GM12878 (cell line): ENCODE measurements around the gene ANGPTL5. TPM values are rescaled to one million over a fixed set of nuclear protein-coding genes. Genes with fewer than 3 reads are reported as not detected.

Experiments
- ATAC-seq: fragments of 200-7000 bp; cut with Tn5 transposase; 3 replicates; pipeline ENCODE4 v1.9.1; 2020; ENCODE audit warnings: mild to moderate bottlenecking, moderate library complexity
- BruUV-seq: library from RNA; stranded (reverse); fragments of 400-500 nt; replicated peaks from 2 replicates; lab custom pipeline; 2021; lab: Mats Ljungman, UMichigan
- CTCF ChIA-PET: fragments of 300-600 bp; sonication (Branson Sonifier 250); formaldehyde crosslinking; extraction: SDS; loops from one replicate; lab custom pipeline; 2021; ENCODE audit warnings: inconsistent platforms; lab: Yijun Ruan, JAX
- POLR2A ChIA-PET: fragments of 350-600 bp; formaldehyde crosslinking; extraction: SDS; loops from one replicate; lab custom pipeline; 2021; ENCODE audit warnings: inconsistent platforms; lab: Charles Lee
- RAD21 ChIA-PET: fragments of 300-600 bp; sonication (Branson Sonifier 250); formaldehyde crosslinking; loops from one replicate; lab custom pipeline; 2023; ENCODE audit warnings: antibody characterized with exemption; ENCODE audit not compliant: unreplicated experiment; lab: Charles Lee
- SMC1A ChIA-PET: fragments of 300-600 bp; sonication (Branson Sonifier 250); formaldehyde crosslinking; loops from one replicate; lab custom pipeline; 2023; ENCODE audit not compliant: unreplicated experiment, uncharacterized antibody; lab: Charles Lee
- DNase-seq: peaks from one replicate; pipeline ENCODE4 v3.0.0-alpha.2; 2011; ENCODE audit warnings: low read depth, low spot score
- FAIRE-seq: peaks from 3 replicates; lab custom pipeline; 2011; peaks lifted over from hg19 to GRCh38; lab: Jason Lieb, UNC
- H2AFZ ChIP-seq: 2 replicates; pipeline ENCODE4 v1.6.0; 2011; ENCODE audit warnings: low read depth, low read length, control low read depth; ENCODE audit not compliant: control insufficient read depth
- H3K27ac ChIP-seq: 2 replicates; pipeline ENCODE4 v1.5.1; 2011; ENCODE audit warnings: control low read depth; ENCODE audit not compliant: control insufficient read depth, insufficient read depth
- H3K27me3 ChIP-seq, 2 experiments: replicated peaks in 1 of 2; 2 replicates each; pipeline versions ENCODE4 v1.6.0 to v1.6.1; 2011; ENCODE audit warnings: low read length in 1 of 2; ENCODE audit not compliant: control insufficient read depth in 2 of 2, insufficient read depth in 2 of 2
- H3K36me3 ChIP-seq, 2 experiments: 2 replicates each; pipeline ENCODE4 v1.5.1; 2011; ENCODE audit warnings: low read length in 1 of 2; ENCODE audit not compliant: control insufficient read depth in 2 of 2, insufficient read depth in 2 of 2
- H3K4me1 ChIP-seq: 2 replicates; pipeline ENCODE4 v1.6.1; 2011; ENCODE audit warnings: mild to moderate bottlenecking, low read length, moderate library complexity, mixed read lengths; ENCODE audit not compliant: control insufficient read depth, insufficient read depth
- H3K4me2 ChIP-seq: 2 replicates; pipeline ENCODE4 v1.6.0; 2011; ENCODE audit warnings: control low read depth; ENCODE audit not compliant: control insufficient read depth, insufficient read depth
- H3K4me3 ChIP-seq: fragments of 200-600 bp; sonication (generic); 2 replicates; pipeline ENCODE4 v1.5.1; 2016
- H3K79me2 ChIP-seq: 2 replicates; pipeline ENCODE4 v1.6.0; 2011; ENCODE audit warnings: low read length; ENCODE audit not compliant: control insufficient read depth, insufficient read depth
- H3K9ac ChIP-seq: 2 replicates; pipeline ENCODE4 v1.8.0; 2011; ENCODE audit warnings: low read length, control low read depth, mixed read lengths; ENCODE audit not compliant: control insufficient read depth, insufficient read depth
- H3K9me3 ChIP-seq: replicated peaks from 3 replicates; pipeline ENCODE4 v1.5.1; 2011; ENCODE audit warnings: mild to moderate bottlenecking, low read length; ENCODE audit not compliant: control insufficient read depth, insufficient read depth
- H4K20me1 ChIP-seq: 2 replicates; pipeline ENCODE4 v1.6.0; 2011; ENCODE audit not compliant: control insufficient read depth, insufficient read depth
- CBX3 ChIP-seq: fragments of 200-600 bp; sonication (generic); IDR thresholded peaks from 2 replicates; pipeline ENCODE4 v1.6.1; 2016; ENCODE audit warnings: low read depth, borderline replicate concordance
- CUX1 ChIP-seq: IDR thresholded peaks from 2 replicates; pipeline ENCODE4 v1.6.1; 2012; ENCODE audit warnings: improper control_type of control experiment, low read depth, low read length; ENCODE audit not compliant: insufficient replicate concordance
- GATAD2B ChIP-seq: fragments of 450-650 bp; conservative IDR thresholded peaks from 2 replicates; pipeline ENCODE4 v1.6.1; 2017; ENCODE audit warnings: low read depth, mild to moderate bottlenecking, moderate library complexity
- JUNB ChIP-seq: IDR thresholded peaks from 2 replicates; pipeline ENCODE4 v1.6.1; 2016; ENCODE audit warnings: antibody characterized with exemption, mild to moderate bottlenecking
- KDM1A ChIP-seq: fragments of 200-600 bp; sonication (generic); IDR thresholded peaks from 2 replicates; pipeline ENCODE4 v1.6.1; 2016; ENCODE audit warnings: borderline replicate concordance
- NR2C1 ChIP-seq: fragments of 450-650 bp; IDR thresholded peaks from 2 replicates; pipeline ENCODE4 v1.6.1; 2017; ENCODE audit warnings: antibody characterized with exemption, mild to moderate bottlenecking, moderate library complexity
- NR2F1 ChIP-seq: fragments of 450-650 bp; conservative IDR thresholded peaks from 2 replicates; pipeline ENCODE4 v1.6.1; 2017; ENCODE audit warnings: mild to moderate bottlenecking
- POLR2AphosphoS2 ChIP-seq: IDR thresholded peaks from 2 replicates; pipeline ENCODE4 v1.6.1; 2011; ENCODE audit warnings: low read depth, mild to moderate bottlenecking, low read length, improper control_type of control experiment, moderate library complexity
- POLR2AphosphoS5 ChIP-seq: IDR thresholded peaks from 2 replicates; pipeline ENCODE4 v1.6.1; 2011; ENCODE audit warnings: mild to moderate bottlenecking, low read length, inconsistent platforms
- SIX5 ChIP-seq: IDR thresholded peaks from 2 replicates; pipeline ENCODE4 v1.6.1; 2011; ENCODE audit warnings: mild to moderate bottlenecking, low read depth, low read length, moderate library complexity; ENCODE audit not compliant: severe bottlenecking
- SPI1 ChIP-seq: IDR thresholded peaks from 2 replicates; pipeline ENCODE4 v1.6.1; 2011; ENCODE audit warnings: low read depth, mild to moderate bottlenecking, low read length, moderate library complexity, borderline replicate concordance; ENCODE audit not compliant: insufficient read depth
- ZNF384 ChIP-seq: IDR thresholded peaks from 2 replicates; pipeline ENCODE4 v1.6.1; 2012; ENCODE audit warnings: low read depth, mild to moderate bottlenecking, low read length, improper control_type of control experiment, borderline replicate concordance
- WGBS: methylation state at CpG from one replicate; pipeline ENCODE4 v1.1.6; 2016; ENCODE audit warnings: low lambda C conversion rate; ENCODE audit not compliant: insufficient replicate concordance, insufficient coverage; ENCODE audit errors: missing lambda C conversion rate; 5-methylcytosine and 5-hydroxymethylcytosine counted together
- in situ Hi-C: fragments of 300-500 bp; cut with MboI; formaldehyde crosslinking; loops from 9 replicates; pipeline ENCODE4 v1.14.3; 2018; ENCODE audit warnings: mixed read lengths
- intact Hi-C: fragments of 100-400 bp; cut with micrococcal nuclease; formaldehyde crosslinking; loops from one replicate; pipeline ENCODE4 v1.14.2; 2022; ENCODE audit not compliant: unreplicated experiment
- polyA plus RNA-seq, 11 experiments: library from polyadenylated mRNA; depleted of rRNA in 4 of 11; unstranded in 6 of 11; stranded (reverse) in 5 of 11; fragments of >200 nt; fragmentation: Nextera tagmentation in 4 of 11; fragmentation: Illumina TruSeq in 1 of 11; extraction: Ambion mirVana in 4 of 11; extraction: Trizol in 1 of 11; gene quantifications; 1 replicate in 1 of 11; 2 replicates in 10 of 11; pipeline versions ENCODE4 v1.2.1 to v1.2.3, GENCODE V29; 2011 to 2016; ENCODE audit warnings: inconsistent platforms in 2 of 11, missing spikeins in 2 of 11, low read depth in 1 of 11
- total RNA-seq, 4 experiments: library from RNA; depleted of rRNA in 3 of 4; stranded (reverse); fragments of >200 nt in 3 of 4; fragmentation: Illumina TruSeq in 1 of 4; extraction: Trizol in 1 of 4; gene quantifications; 2 replicates each; pipeline versions ENCODE4 v1.2.1 to v1.2.3, GENCODE V29; 2013 to 2021
- TF ChIP-seq, protein P1 (sequence below): fragments of 450-650 bp; formaldehyde crosslinking; IDR thresholded peaks from 2 replicates; pipeline ENCODE4 v1.4.0; 2020; ENCODE audit warnings: mild to moderate bottlenecking, moderate library complexity
- TF ChIP-seq, protein P2 (sequence below): IDR thresholded peaks from 2 replicates; pipeline ENCODE4 v1.6.1; 2012; ENCODE audit warnings: low read depth, low read length, improper control_type of control experiment

The ANGPTL5 gene
- total and polyA plus RNA-seq, 10 of the 15 experiments (the other 5 are each of a cell fraction or from before 2014, with no cell fraction given), result not detected

GRCh38 chr11:101912823-101913284 is 3.5 kb downstream of the ANGPTL5 start:
- Histone ChIP-seq H3K36me3 (no peaks in the 10 kb centered on the region), H3K4me1 (0 out of 2 replicates have a peak, but pooled peaks cover 3% of the 10 kb centered on the region), H3K27ac (no peak overlapping the region), H3K9me3 (no peaks in the 10 kb centered on the region), H3K4me3 (no peak overlapping the region), H3K27me3 (no peaks in the 10 kb centered on the region), H2AFZ (no peak overlapping the region), H3K9ac (no peak overlapping the region), H3K4me2 (no peak overlapping the region), H3K79me2 (no peaks in the 10 kb centered on the region), H4K20me1 (no peaks in the 10 kb centered on the region)
- ChIA-PET RAD21 (no interaction called here), CTCF (interaction anchor here (1.2 kb wide), 1 partner anchor 95 kb away, joined by 4 read pairs; no protein-coding TSS in a partner anchor), POLR2A (interaction anchor here (0.6 kb wide), 1 partner anchor 17 kb away, joined by 3 read pairs; no protein-coding TSS in a partner anchor), SMC1A (interaction anchor here (0.6 kb wide), 1 partner anchor 821 kb away, joined by 3 read pairs; no protein-coding TSS in a partner anchor)
- no peak for DNase-seq
- TF ChIP-seq CUX1 (no peak), NR2C1 (no peak), SPI1 (no peak), ZNF384 (no peak), GATAD2B (no peak), JUNB (no peak), POLR2AphosphoS2 (no peak), CBX3 (no peak), KDM1A (no peak), SIX5 (no peak), POLR2AphosphoS5 (no peak), NR2F1 (no peak)
- TF ChIP-seq, protein P1, sequence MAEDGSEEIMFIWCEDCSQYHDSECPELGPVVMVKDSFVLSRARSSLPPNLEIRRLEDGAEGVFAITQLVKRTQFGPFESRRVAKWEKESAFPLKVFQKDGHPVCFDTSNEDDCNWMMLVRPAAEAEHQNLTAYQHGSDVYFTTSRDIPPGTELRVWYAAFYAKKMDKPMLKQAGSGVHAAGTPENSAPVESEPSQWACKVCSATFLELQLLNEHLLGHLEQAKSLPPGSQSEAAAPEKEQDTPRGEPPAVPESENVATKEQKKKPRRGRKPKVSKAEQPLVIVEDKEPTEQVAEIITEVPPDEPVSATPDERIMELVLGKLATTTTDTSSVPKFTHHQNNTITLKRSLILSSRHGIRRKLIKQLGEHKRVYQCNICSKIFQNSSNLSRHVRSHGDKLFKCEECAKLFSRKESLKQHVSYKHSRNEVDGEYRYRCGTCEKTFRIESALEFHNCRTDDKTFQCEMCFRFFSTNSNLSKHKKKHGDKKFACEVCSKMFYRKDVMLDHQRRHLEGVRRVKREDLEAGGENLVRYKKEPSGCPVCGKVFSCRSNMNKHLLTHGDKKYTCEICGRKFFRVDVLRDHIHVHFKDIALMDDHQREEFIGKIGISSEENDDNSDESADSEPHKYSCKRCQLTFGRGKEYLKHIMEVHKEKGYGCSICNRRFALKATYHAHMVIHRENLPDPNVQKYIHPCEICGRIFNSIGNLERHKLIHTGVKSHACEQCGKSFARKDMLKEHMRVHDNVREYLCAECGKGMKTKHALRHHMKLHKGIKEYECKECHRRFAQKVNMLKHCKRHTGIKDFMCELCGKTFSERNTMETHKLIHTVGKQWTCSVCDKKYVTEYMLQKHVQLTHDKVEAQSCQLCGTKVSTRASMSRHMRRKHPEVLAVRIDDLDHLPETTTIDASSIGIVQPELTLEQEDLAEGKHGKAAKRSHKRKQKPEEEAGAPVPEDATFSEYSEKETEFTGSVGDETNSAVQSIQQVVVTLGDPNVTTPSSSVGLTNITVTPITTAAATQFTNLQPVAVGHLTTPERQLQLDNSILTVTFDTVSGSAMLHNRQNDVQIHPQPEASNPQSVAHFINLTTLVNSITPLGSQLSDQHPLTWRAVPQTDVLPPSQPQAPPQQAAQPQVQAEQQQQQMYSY, result no peak
- TF ChIP-seq, protein P2, sequence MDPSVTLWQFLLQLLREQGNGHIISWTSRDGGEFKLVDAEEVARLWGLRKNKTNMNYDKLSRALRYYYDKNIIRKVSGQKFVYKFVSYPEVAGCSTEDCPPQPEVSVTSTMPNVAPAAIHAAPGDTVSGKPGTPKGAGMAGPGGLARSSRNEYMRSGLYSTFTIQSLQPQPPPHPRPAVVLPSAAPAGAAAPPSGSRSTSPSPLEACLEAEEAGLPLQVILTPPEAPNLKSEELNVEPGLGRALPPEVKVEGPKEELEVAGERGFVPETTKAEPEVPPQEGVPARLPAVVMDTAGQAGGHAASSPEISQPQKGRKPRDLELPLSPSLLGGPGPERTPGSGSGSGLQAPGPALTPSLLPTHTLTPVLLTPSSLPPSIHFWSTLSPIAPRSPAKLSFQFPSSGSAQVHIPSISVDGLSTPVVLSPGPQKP, result no peak
- ATAC-seq, result no peak
- WGBS, result 9% methylated on average over 3 of the region's 3 CpGs
- no TSS peak for BruUV-seq
- in situ Hi-C loops, result no loop called here
- intact Hi-C loops, result no loop called here
- no peak for FAIRE-seq
